GM19324 (cell line): ENCODE data around the gene RAB40B.

Experiments
- ATAC-seq: cut with Tn5 transposase; IDR thresholded peaks from one replicate; pipeline ENCODE4 v1.9.1; 2021; ENCODE audit warnings: mild to moderate bottlenecking, moderate library complexity; ENCODE audit not compliant: unreplicated experiment, low FRiP score

Gene RAB40B

GRCh38 chr17:82674656-82675475 is 23.6 kb downstream of the RAB40B start:
- no peak for ATAC-seq

- no peak for ATAC-seq
Measured at GRCh38 chr17:82670661-82671450, 27.6 kb downstream of the RAB40B start.

DNA sequence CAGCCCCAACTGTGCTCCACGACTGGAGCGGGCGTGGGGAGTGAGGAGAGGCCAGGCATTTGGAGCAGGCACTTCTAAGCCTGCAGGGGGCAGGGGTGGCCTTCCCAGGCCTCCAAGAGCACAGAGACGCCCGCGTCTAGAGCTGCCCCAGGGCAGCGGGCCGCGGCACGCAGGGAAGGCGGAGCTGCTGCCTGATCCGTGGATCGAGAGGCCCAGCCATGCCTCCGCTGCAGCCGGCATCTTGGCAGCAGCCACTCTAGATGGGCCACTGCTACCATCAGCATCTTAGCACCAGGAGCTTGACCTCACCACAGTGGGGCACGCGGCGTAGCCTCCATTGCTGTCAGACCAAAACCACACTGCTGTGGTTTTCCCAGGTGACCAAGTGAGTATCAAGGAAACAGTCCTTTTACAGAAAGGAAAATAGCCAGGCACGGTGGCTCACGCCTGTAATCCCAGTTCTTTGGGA is 29.8 kb downstream of the RAB40B start:
- no peak for ATAC-seq

DNA sequence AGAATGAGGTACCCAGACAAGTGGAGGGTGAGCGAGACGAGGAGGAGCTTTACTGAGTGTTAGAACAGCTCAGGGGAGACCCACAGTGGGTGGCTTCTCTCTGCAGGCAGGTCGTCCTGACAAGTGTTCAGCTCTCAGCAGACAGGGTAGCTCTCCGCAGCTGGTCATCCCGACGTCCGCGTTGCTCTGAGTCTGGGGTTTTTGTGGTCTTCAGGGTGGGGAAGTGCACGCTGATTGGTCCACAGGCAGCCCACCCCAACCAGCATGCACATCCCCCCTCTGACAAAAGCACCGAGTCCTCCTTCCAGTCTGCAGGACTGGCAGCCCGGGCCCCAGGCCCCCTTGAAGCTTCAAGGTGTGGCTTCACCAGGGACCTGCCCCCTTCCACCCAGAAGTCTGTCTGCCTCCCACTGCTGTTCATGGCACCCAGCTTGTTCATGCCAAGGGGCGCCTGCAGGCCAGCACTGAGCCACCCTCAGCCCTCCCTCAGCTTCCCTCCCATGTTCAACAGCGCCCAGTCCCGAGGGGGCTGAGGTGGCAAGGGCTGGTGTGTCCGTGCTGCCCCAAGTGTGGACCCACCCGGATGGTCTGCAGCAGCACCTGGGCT is 30.4 kb downstream of the RAB40B start:
- ATAC-seq: no peak

DNA sequence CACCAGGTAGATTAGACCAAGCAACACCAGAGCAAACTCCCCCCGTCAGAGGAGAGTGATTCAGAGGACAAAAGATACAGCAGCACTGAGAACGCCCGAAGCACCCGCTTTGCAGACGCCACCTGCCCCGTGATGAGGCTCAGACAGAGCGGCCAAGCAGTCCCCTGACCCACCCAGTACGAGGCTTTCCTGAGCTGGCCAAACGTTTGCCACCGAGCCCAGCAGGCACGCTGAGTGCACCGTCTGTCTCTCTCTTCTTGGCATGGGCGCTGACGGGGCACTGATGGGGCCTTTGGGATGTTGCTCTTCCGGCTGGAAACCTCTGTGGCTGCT is 30.9 kb downstream of the RAB40B start:
- no peak for ATAC-seq

GRCh38 chr17:82666931-82667667 is 31.4 kb downstream of the RAB40B start:
- ATAC-seq: no peak

GRCh38 chr17:82665891-82666290 is 32.6 kb downstream of the RAB40B start:
- ATAC-seq: no peak

DNA sequence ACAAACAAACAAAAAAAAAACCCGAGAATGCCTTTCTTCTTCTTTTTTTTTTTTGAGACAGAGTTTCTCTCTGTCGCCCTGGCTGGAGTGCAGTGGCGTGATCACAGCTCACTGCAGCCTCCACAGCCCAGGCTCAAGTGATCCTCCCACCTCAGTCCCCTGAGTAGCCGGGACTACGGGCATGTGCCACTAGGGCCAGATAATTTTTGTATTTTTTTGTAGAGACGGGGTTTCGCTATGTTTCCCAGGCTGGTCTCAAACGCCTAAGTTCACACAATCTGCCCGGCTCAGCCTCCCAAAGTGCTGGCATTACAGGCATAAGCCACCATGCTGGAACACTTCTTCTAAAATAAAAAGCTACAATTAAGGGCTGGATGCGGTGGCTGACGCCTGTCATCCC is 33.3 kb downstream of the RAB40B start:
- no peak for ATAC-seq

DNA sequence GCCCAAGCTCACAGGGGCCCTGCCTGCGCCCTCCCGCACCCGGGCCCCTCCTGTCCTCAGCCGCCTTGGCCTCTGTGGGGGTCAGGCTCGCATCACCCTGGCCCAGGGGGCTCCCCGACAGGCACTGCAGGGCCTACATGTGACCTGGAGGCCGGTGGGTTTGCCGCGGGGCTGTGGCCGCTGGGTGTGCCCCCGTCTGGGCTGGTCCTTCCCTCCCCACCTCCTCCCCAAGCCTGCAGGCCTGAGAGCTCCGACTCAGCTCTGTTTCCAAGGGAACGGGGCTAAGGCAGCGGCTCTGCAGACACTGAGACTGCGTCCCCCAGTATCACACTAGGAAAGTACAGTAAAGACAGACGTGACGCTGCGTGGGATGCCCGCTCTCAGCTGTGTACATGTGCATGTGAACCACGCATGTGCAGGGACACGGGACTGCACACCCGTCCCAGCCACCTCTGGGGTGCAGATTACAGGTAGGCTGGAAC is 33.8 kb downstream of the RAB40B start:
- ATAC-seq: no peak

GRCh38 chr17:82664276-82664575 is 34.3 kb downstream of the RAB40B start:
- ATAC-seq: no peak

DNA sequence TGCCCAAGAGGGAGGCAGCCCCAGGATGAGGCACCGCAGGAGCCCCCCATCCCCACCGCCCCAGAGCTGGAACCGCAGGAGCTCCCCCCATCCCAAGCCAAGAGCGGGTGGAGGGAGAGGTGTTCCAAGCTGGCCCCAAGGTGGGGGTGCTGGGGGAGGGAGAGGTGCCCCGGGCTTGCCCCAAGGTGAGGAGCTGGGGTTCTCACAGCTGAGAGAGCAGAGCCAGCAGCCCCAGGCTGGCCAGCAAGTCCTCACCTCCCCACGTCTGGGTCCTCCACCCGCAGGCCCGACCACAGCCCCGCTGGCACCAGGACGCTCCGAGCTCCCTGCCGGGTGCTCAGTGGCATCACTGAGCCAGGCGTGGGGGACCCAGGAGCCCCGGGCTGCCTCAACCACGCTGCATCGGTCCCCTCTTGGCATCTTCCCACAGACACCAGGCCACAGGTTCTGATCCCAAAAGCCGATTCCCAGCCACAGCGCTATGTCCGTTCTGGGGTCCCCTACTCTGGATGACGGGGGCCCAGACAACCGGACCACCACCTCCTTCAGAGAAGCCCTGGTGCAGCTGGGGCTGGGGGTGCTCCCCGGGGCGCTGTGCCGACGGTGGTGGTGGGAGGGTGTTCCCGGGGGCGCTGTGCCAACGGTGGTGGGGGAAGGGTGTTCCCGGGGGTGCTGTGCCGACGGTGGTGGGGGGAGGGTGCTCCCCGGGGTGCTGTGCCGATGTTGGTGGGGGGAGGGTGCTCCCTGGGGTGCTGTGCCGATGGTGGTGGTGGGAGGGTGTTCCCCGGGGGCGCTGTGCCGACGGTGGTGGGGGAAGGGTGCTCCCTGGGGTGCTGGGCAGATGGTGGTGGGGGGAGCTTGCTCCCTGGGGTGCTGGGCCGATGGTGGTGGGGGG is 34.9 kb downstream of the RAB40B start:
- ATAC-seq: no peak

DNA sequence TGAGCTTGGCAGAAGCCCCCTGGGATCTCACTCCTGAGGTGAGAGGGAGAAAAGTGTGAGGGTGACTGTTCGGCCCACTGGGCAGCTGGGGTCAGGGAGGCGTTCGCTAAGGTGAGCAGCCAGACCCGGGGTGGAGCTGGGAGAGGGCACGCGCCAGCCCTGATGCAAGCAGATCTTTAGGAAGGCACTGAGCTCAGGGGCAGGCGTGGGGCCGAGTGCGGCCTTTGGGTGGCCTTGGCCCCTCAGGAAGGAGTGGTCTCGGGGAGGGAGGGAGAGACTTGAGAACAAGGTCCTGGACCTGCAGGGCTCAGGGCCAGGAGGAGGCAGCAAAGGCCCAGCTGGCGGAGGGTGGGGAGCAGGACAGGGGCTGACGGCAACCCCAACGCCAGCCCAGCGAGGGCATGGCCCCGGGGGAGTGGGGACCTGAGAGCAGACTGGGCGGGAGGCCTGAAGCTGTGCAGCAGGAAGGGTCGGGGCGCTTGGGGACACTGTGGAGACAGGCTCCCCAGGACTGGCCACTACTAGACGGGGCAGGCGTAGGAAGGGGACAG is 35.7 kb downstream of the RAB40B start:
- no peak for ATAC-seq

- no peak for ATAC-seq
Measured at GRCh38 chr17:82661717-82662683, 36.5 kb downstream of the RAB40B start.

DNA sequence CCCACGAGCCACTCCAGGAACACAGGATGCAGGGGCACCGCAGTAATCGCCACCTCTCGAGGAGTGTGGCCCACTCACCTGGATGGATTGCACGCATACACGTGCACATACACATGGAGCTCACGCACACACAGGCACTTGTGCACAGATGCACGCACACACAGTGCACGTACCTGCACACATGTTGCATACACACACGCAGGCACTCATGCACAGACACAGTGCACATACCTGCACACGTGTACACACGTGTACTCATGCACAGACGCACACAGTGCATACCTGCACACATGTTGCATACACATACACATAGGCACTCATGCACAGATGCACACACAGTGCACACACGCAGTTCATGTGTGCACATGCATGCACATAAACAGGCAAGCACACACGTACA is 38.6 kb downstream of the RAB40B start:
- ATAC-seq: no peak

DNA sequence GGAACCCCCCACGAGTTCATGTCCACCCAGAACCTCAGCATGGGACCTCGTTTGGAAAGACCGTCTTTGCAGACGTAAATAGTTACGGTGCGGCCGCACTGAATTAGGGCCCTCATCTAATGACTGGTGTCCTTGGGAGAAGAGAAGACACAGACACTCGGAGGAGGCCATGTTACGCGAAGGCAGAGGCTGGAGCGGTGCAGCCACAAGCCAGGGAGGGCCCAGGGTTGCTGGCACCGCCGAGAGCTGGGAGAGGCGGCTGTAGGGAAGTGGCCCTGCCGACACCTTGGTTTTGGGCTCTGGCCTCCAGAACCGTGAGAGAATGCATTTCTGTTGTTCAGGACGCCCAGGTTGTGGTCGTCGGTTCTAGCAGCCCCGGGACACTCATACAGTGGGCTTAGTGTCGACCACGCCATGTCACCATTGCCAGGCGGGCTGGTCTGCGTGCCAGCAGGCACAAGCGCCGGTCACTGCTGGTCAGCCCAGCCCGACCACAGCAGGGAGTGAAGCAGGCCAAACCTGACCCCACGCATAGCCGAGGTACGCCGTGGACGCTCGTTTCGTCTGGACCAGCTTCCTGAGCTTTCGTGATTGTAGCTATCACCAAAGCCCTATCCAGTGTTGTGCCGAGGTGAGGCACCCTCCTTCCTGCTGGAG is 39.6 kb downstream of the RAB40B start:
- ATAC-seq: no peak

DNA sequence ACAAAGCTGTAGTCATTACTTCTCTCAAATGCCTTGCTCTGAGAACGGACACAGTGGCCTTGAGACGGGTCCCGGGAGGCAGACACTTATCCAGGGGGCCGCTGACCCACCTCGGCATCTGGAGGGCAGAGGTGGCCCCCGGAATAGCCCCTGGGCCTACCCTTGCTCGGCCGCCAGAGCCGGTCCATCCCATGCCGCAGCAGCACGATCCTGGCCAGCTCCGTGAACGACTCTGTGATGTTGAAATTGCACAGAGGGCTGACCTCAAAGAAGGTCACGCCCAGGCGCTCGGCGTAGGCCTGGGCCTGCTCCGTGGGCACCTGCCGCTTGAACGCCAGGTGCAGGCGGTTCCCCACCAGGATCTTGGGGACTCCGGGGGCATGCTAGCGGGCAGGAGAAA is 40.2 kb downstream of the RAB40B start:
- ATAC-seq: no peak

DNA sequence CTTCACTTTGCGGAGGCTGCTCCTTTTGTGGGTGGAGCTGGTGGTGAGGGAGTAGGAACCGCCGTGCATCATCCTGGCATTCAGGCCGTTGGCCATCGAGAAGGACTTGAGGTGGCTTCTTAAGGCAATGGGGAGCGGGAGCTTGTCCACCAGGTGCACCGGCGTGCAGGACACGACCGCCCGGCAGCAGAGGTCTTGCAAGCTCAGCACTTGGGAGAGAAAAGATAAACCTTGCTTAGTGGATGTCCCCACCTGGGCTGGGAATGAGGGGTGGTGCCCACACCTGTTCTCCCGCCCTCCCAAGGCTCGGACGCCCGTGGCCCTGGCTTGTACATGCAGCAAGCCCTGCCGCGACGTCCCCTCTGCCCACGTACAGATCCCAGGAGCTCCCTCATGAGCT is 40.6 kb downstream of the RAB40B start:
- no peak for ATAC-seq

DNA sequence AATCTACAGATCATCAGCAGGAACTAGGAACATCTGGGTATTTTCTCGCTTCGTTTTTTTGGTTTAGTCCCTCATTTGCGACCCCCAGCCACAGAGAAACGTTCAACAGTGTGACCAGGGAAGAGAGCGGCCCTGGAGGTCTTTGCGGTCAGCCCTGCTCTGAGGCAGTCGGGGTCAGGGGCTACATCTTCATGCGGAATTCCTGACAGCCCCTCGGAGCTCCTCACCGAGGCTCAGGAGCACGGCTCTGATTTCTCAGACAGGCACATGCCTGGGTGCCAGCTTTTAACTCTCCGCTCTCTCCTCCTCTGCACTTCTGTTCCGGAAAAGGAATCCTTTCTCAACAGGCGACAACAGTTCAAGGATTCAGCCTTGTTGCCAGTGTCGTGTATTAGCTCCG is 42.2 kb downstream of the RAB40B start:
- ATAC-seq: no peak
